Sigmoid colon (tissue), 4 donors: ENCODE data around the gene SIGLEC5.

ENCODE experiments used
- CTCF ChIP-seq, 4 experiments: fragments of 450-650 bp in 3 of 4; fragments of 200-600 bp in 1 of 4; IDR thresholded peaks; one replicate each; pipeline ENCODE4 v1.5.1; 2016 to 2019; ENCODE audit warnings: antibody characterized with exemption in 4 of 4, mild to moderate bottlenecking in 3 of 4, moderate library complexity in 2 of 4
- EP300 ChIP-seq, 4 donors: sonication (generic); formaldehyde crosslinking; IDR thresholded peaks; one replicate each; pipeline ENCODE4 v1.6.1; 2017; ENCODE audit warnings: antibody characterized with exemption in 4 of 4
- POLR2AphosphoS5 ChIP-seq, 4 donors: sonication (generic); formaldehyde crosslinking; IDR thresholded peaks; one replicate each; pipeline ENCODE4 v1.6.1; 2017; ENCODE audit warnings: antibody characterized with exemption in 4 of 4

GRCh38 chr19:51627491-51628138 lies 2.6 kb downstream of the SIGLEC5 start:
- no peak for TF ChIP-seq CTCF (IDR thresholded peaks at IDR 0.05)
- no peak for TF ChIP-seq EP300 (IDR thresholded peaks at IDR 0.05)
- TF ChIP-seq POLR2AphosphoS5 (IDR thresholded peaks at IDR 0.05), result no peak
